ENCODE results near the gene AFF1.

Gene AFF1

DNA sequence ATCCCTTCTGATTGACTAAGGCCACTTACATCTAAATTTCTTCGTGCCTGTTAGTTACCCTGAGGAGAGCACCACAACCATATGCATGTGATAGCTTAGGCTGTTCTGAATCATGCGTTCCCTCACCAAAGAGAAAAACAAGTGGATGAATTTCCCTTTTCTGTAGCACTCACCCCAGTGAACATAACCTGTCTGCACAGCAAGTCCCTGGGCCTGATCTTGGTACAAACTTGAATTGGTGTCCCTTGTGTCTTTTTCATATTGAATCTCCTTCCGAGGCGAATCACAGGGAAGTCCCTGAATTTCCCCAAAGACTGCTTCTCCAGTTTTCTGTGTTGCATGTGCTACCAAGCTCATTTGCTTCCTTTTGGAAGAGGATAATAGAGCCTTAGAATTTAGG, 185.2 kb downstream of the AFF1 start:
- in situ Hi-C loops (cut with HindIII; ENCODE audit: low sequenced_read_pairs): no loop called here
- DNase-seq (ENCODE audit: low read depth, low spot score): no peak
- TF ChIP-seq, protein P1, sequence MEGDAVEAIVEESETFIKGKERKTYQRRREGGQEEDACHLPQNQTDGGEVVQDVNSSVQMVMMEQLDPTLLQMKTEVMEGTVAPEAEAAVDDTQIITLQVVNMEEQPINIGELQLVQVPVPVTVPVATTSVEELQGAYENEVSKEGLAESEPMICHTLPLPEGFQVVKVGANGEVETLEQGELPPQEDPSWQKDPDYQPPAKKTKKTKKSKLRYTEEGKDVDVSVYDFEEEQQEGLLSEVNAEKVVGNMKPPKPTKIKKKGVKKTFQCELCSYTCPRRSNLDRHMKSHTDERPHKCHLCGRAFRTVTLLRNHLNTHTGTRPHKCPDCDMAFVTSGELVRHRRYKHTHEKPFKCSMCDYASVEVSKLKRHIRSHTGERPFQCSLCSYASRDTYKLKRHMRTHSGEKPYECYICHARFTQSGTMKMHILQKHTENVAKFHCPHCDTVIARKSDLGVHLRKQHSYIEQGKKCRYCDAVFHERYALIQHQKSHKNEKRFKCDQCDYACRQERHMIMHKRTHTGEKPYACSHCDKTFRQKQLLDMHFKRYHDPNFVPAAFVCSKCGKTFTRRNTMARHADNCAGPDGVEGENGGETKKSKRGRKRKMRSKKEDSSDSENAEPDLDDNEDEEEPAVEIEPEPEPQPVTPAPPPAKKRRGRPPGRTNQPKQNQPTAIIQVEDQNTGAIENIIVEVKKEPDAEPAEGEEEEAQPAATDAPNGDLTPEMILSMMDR (IDR thresholded peaks at IDR 0.05; ENCODE audit: low read depth, low read length): no peak
- H3K4me3 ChIP-seq (ENCODE audit: low read depth, low read length): no peak overlapping the region

GRCh38 chr4:87120411-87121162, 185.8 kb downstream of the AFF1 start:
- in situ Hi-C loops (cut with HindIII; ENCODE audit: low sequenced_read_pairs): no loop called here
- peak; percentile 77 for DNase-seq (ENCODE audit: low read depth, low spot score)
- no peak overlapping the region for H3K4me3 ChIP-seq (ENCODE audit: low read depth, low read length)
- TF ChIP-seq, protein P1 (IDR thresholded peaks at IDR 0.05; ENCODE audit: low read depth, low read length): no peak

DNA sequence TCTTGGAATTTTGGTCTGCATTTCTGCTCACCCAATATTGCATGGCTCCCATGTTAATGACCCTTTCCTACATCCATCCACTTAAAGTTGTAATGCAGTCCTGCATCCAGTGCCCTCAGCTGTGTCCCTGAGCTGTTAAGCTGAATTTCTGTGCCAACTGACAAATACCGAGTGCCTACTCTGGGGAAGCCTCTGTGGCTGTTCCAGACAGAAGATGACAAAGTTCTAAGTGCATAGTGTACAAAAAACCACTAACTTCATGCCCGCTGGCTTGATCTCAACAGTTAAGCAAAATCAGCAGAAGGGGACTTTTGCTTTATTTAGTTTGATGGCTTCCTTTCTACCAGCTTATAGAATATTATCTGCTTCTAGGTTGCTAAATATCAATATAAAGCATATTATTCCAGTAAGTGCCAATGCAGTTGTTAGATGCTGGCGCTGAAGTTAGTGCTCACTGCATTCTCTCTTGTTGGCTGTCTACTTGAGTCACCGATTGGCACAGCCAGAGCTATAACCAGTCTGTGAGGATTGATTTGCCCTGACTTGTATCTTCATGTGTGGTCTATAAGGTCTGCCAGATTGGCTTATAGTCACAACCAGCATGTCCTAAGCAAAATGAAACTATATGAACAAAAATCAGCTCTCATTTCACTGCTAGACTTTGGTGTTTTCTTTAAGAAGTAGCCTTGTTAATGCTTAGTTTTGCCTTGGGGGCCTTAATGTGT, 186.7 kb downstream of the AFF1 start:
- no peak overlapping the region for H3K4me3 ChIP-seq (ENCODE audit: low read depth, low read length)

GRCh38 chr4:87122252-87122651, 187.4 kb downstream of the AFF1 start:
- DNase-seq (ENCODE audit: low read depth, low spot score): no peak
- H3K4me3 ChIP-seq (ENCODE audit: low read depth, low read length): no peak overlapping the region
- in situ Hi-C loops (cut with HindIII; ENCODE audit: low sequenced_read_pairs): no loop called here
- TF ChIP-seq, protein P1 (IDR thresholded peaks at IDR 0.05; ENCODE audit: low read depth, low read length): no peak

More for the DNA sequence above, 186.7 kb downstream of the AFF1 start:
- peak; percentile 42 for DNase-seq (ENCODE audit: low read depth, low spot score)
- in situ Hi-C loops (cut with HindIII; ENCODE audit: low sequenced_read_pairs): no loop called here
- TF ChIP-seq, protein P1 (IDR thresholded peaks at IDR 0.05; ENCODE audit: low read depth, low read length): no peak

GRCh38 chr4:87126056-87126455, 191.2 kb downstream of the AFF1 start:
- TF ChIP-seq, protein P1 (IDR thresholded peaks at IDR 0.05; ENCODE audit: low read depth, low read length): no peak
- DNase-seq (ENCODE audit: low read depth, low spot score): no peak
- in situ Hi-C loops (cut with HindIII; ENCODE audit: low sequenced_read_pairs): no loop called here
- H3K4me3 ChIP-seq (ENCODE audit: low read depth, low read length): no peak overlapping the region

DNA sequence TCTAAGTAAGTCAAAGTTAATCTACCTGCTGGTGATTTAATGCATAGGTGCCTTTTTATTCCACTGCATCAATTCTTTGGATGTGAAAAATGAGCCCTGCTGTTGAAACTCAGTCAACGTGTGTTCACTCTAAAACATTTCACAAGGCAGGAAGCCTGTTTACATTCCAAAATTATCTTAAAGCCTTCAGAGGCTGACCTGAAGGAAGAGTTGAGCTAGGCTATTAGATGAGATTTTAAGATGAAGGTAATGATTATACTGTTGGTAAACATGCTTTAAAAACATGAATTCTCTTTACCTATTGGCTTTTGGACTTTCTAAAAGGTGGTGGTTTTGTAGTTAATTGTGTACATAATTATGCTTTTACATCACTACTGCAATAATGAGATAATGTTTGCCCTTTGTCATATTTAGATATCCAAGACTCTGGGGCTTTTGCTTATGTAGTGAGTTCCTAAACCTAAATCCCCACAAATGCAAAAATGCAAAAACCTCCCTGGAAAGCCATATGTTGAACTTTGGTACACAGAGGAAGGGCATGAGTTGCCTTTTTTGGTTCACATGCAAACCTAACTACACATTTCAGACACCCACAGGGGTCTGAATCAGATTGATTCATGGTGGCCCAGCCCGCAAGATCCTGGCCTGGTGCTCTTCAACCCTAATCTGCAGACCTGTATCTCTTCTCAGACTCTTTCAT, 193.3 kb downstream of the AFF1 start:
- H3K4me3 ChIP-seq (ENCODE audit: low read depth, low read length): no peak overlapping the region
- TF ChIP-seq, protein P1 (IDR thresholded peaks at IDR 0.05; ENCODE audit: low read depth, low read length): no peak
- no peak for DNase-seq (ENCODE audit: low read depth, low spot score)
- in situ Hi-C loops (cut with HindIII; ENCODE audit: low sequenced_read_pairs): no loop called here
